GM18951 (cell line): Measurements from ENCODE around the gene LRRC51.
A peak's percentile ranks its signal among the peaks of the same experiment; 100 is the strongest.

Source experiments
- POLR2A ChIP-seq: IDR thresholded peaks from 4 replicates; pipeline ENCODE4 v1.6.1; 2011; ENCODE audit warnings: mild to moderate bottlenecking; ENCODE audit not compliant: insufficient read length, insufficient read depth; ENCODE audit errors: extremely low read depth
- in situ Hi-C: fragments of 300-500 bp; cut with MboI; formaldehyde crosslinking; loops from one replicate; pipeline ENCODE4 v1.12.0; 2022; ENCODE audit warnings: low sequenced_read_pairs, mixed read lengths, inconsistent platforms; ENCODE audit not compliant: unreplicated experiment

Gene LRRC51, protein sequence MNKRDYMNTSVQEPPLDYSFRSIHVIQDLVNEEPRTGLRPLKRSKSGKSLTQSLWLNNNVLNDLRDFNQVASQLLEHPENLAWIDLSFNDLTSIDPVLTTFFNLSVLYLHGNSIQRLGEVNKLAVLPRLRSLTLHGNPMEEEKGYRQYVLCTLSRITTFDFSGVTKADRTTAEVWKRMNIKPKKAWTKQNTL

DNA sequence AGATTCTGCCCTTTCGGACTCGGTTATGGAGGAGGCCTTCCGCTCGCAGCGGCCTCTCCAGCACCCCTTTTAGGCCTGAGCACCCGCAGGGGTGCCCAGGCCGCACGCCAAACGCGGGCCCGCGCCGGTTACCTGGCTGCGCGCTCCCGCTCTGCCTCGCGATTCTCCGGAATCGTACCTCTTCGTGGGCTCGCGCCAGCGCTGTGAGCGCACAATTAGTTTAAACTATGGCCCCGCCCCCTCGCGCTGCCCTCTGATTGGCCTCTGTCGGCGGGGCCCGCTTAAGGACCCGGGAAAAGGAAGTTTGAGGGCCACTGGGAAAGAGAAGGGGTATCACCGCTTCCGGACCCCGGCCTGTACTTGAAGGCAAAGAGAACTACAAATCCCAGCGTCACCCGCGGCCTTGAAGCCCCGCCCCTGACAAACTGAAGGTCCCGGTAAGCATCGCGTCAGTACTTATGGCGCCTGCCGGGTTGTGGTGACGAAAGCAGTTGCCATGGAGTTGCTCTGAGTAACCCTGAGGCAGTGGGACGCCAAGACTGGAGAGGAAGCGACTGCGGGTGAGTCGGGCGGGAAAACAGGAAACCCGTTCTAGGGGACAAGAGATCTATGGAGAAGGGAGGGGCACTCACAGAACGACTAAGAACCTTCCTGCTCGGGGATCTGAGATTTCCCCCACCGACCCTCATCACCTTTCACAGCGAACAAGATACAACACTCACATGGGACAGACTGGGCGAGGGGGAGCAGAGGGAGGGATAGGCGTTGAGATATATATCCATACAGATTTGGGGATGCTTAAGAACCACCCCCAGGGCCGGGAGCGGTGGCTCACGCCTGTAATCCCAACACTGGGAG, at the start of gene LRRC51, which contains the start of gene NUMA1:
Gene LRRC51, plus strand, starts transcription at position 525 of the 858 bp plus-strand sequence. CDS start 8,234 bp downstream, outside the sequence.
Gene NUMA1, minus strand, starts transcription at position 217 of the 858 bp plus-strand sequence. CDS start 44,599 bp downstream, outside the sequence.
- in situ Hi-C loops = no loop called here
- peak; percentile 84 for TF ChIP-seq POLR2A

DNA sequence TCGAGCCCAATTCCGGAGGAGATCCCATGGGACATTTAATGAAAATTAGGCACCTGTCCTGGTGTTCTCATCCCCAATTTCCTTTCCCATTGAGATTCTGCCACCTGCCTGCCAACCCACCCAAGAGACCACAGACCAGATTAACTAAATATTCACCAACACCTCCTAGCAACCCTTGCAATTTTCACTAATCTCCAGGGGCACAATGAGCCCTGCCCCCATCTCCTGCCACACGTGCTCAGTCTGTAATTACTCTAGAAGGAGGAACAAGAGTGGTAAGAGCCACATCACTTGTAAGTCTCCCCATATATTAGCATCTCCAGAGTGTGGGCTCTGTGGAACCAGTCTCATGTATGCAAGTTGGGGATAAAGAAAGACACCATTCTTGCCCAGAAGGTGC, 44.0 kb upstream of the LRRC51 start:
- no peak for TF ChIP-seq POLR2A
- in situ Hi-C loops = no loop called here

DNA sequence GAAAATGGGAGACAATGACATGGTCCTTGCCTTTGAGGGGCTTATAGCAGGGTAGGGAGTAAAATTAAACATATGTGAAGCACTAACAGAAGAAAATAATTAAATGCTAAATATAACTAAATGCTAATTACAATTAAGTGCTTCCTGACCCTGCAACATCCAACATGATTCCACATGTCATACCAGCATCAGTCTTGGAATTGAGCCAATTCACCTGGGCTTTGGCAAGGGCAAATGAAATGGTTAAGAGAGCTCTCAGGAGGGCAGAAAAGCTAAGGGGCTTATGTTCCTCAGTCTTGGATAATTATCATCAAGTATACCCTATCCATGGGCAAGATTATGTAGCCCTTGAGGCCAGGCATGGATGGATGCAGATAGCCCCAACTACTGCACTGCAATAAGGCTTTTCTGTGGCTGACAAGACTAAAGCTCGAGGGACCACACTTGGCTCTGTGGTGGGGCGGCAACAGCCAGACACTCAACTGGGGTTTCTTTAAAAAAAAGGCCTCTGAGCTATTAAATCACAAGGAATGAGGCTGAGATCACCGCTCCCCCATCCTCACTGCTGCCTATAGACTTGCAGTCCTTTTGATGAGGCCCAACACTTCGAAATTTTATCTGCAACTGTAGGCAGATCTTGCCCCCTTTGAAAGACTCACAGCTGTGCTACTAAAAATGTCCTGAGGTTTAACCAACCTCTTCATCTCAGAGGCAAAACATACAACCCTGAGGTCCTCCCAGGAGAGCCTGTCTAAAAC, 42.9 kb upstream of the LRRC51 start:
- in situ Hi-C loops = no loop called here
- TF ChIP-seq POLR2A = no peak

DNA sequence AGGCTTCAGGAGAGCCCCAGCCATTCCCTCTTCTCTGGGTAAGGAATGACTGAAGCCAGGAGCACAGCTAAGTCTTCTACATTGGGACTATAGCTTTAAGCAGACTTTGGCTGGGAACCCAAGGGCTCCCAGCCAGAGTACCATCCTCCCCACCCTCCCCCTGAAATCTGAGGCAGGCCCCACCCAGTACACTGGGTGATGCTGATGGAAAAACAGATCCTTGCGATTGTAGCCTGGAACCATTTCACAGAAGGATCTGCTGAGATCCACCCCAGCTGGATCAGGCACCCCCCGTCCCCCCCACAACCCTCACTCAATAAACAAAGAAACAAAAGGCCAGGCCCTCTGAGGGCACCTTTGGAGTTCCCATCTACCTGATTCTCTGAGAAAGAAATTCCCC, 42.2 kb upstream of the LRRC51 start:
- no peak for TF ChIP-seq POLR2A
- in situ Hi-C loops = no loop called here

DNA sequence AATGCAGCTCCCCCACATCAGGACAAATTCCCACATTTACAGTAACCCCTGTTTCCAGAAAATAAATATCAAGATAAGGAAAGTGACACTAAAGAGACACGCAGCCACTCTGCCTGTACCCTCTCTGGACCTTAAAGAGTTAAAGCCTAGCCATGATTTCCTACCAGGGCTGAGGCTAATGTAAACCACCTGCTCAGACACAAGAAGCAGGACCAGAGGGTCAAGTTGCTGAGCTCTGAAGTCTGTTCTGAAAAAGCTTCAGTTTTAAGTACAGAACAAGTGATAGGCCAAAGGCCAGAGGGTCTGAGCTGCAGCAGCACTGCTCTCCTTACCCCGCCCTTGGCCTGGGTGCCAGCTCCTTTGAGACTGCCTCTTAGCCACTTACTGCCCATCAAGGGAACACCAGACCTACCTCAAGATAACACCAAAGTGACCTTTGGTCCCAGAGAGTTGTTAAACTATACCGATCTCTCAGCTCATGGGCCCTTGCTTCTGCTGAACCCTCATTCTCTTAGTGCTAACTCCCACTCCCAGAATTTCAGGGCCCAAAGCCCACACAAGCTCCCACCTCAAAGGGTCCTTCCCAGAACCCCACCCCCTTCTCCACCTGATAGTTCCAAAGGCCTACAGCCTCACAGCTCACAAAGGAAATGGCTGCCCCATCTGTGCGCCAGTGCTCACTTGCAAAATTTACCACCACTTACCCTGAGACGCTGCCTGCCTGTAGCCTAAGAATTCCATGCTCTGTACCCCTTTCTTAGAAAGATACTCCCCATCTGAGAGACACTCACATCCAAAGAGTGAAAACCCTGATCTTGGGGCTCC, 41.4 kb upstream of the LRRC51 start:
- no peak for TF ChIP-seq POLR2A
- in situ Hi-C loops = no loop called here

DNA sequence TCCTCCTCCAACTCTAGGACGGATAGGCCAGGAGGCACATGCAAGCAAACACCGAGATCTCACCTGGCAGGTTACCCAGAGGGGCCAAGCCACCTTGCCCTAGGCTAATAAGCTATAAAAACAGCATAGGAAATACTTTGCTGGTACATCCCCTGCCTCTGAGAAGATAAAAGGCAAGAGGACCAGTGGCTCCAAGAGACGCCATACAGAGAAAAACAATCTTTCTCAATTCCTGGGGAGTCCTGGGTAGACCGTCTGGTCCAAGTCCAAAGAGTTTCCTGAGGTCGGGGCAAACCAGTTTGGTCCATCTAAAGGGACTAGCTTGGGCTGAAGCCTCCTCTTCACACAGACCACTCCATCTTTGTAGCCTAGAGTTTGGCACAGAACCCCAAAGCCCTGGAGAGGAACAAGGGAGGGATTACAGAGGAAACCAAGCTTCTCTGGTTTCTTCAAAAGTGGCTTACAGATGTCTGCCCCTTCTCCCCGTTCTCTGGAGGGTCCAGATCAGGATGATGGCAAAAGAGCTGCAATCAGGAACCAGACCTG, 40.7 kb upstream of the LRRC51 start:
- TF ChIP-seq POLR2A = no peak
- in situ Hi-C loops = no loop called here

DNA sequence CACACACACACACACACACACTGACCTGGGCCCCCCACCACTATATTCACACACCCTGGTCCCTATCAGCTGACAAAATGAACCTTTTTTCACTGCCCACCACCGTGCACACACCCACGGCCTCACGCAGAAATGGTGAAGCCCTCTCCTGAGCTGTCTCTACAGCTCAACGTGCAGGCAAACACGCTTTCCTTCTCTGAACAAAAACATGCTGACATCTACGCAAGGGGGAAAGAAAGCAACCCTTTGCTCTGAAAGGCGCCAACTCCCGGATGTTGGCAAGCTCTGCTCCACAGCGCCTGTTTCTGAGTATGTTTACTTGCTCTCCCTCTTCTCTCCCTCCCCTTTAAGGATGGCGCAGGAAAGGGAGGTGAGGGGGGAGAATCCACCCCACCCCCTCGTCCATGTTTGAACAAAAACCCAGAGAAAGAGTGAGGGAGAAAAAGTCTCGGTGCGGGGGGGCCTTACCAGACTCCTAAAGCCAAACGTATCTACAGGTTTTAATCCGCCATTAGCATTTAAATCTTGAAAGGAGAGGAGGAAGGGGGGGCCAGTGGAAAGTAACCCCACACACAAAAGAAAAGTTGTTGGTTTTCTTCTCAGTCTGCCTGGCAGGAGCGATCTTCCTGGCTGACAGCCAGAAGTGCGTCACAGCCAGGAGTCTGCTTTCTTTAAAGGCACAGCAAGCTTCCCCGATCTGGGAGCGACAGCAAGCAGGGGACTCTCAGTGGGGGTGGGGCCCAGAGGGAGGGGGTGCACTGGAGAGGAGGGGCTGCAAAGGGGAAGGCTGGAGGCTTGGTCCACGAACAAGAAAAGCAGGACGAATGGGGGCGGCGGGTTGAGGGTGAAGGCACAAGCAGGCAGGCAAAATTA, 39.9 kb upstream of the LRRC51 start:
- TF ChIP-seq POLR2A = peak; percentile 24
- in situ Hi-C loops = no loop called here

DNA sequence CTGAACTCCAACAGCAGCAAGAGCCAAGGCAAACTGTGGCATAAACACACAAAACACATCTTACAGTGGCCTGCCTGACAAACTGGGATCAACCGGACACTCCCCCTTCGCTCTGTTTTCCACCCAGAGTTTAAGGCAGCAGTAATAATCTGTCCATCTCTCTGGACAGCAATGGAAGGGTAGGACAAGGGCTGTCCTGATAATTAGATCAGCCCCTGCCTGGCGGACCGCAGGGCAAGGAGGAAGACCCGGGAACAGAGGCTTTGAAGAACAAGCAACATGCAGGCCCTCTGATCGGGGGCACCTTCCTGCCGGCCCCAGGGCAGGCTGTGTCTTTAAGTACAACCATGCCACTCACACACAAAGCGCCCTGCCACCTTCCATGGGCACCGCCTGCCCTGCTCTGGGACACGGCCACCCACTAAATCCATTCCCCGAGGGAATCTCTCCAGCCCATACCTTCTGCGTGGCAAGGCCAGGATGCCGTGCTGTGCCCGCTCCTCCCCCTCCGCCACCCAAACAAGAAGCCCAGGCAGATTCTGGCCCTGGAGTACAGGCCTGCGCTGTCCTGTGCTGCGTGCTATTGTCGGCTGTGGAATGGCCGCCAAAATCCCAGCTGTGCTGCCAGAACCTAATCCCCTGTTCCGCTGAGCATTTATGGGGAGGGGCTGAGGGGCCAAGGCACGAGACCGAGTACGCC, 39.1 kb upstream of the LRRC51 start:
- in situ Hi-C loops = no loop called here
- peak; percentile 47 for TF ChIP-seq POLR2A

DNA sequence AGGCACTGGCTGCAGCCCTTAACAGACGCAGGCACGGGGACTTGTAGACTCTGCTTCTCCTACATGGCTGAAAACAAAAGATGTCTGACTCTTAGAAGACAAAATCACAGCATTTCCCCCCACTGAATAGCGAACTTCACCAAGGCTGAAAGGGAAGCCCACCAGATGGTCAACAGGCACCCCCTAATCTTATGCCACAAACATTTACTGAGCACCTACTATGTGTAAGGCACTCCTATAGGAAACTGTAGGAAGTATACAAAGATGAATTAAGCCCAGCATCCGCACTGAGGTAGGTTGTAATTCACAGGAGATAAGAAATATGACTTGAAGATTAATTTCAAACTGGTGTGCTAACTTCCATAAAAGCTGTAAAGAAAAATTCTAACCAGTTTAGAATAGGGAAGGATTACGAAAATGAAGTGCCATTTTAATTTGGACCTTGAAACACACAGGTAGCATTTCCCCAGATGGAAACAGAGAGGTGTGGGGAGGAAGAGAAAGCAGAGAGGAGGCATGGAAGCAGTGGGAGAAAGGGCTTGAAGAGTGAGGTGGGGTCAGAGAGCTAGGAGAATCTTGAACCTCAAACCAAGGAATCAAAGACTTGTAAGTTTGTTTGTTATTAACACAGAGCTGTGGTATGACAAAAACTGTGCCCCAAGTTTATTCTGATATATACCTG, 38.4 kb upstream of the LRRC51 start:
- in situ Hi-C loops = no loop called here
- no peak for TF ChIP-seq POLR2A

DNA sequence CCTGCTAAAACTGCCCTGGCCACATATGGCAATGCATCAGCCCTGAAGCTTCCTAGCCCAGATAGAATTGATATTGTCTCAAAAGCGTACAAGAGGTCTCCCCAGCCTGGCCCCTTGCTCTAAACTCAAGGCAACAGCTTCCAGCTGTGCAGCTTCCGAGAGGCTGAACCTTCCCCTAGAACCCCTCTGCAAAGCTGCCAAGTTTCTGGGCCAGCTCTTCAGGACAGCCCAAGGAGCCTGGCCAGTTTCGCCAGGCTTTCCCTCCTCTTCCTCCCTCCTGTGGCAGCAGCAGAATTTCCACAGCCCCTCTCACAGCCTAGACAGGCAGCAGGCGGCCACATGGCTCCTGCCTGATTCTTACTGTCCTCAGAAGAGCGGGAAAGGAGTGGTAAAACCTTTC, 34.8 kb upstream of the LRRC51 start:
- in situ Hi-C loops = no loop called here
- no peak for TF ChIP-seq POLR2A
